Ovary (tissue), 3 donors: ENCODE measurements around the gene NYAP1.
"Not testable (repeated sequence)": the region's sequence is repeated elsewhere in the genome, so short reads cannot be mapped to it uniquely, and the experiment has no call there.

Source experiments
- EP300 ChIP-seq: sonication (generic); formaldehyde crosslinking; IDR thresholded peaks from one replicate; pipeline ENCODE4 v1.6.1; 2017; ENCODE audit warnings: antibody characterized with exemption
- POLR2A ChIP-seq: fragments of 450-650 bp; IDR thresholded peaks from one replicate; pipeline ENCODE4 v1.6.1; 2017; ENCODE audit warnings: antibody characterized with exemption, mild to moderate bottlenecking, moderate library complexity
- TF ChIP-seq, protein P1 (sequence below), 3 donors: fragments of 450-650 bp in 2 of 3; fragments of 200-600 bp in 1 of 3; IDR thresholded peaks; one replicate each; pipeline versions ENCODE4 v1.5.1 to v1.8.0; 2016 to 2022; ENCODE audit warnings: antibody characterized with exemption in 3 of 3, mild to moderate bottlenecking in 1 of 3
- donor health status: DM: no; HTN: no; CAD: no.

DNA sequence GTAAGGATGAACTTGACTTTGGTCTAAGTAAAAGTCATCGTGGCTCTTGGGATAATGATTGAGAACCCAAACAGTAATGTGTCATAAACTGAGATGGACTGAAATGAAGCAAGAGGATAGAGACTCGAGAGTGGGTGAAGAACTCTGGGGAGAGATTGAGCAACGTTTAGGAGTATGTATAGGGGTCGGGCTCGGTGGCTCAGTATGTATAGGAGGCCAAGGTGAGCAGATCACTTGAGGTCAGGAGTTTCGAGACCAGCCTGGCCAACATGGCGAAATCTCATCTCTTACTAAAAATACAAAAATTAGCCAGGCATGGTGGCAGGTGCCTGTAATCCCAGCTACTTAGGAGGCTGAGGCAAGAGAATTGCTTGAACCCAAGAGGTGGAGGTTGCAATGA, 57.6 kb downstream of the NYAP1 start:
- TF ChIP-seq POLR2A, EP300: not testable (repeated sequence)
- TF ChIP-seq, protein P1, sequence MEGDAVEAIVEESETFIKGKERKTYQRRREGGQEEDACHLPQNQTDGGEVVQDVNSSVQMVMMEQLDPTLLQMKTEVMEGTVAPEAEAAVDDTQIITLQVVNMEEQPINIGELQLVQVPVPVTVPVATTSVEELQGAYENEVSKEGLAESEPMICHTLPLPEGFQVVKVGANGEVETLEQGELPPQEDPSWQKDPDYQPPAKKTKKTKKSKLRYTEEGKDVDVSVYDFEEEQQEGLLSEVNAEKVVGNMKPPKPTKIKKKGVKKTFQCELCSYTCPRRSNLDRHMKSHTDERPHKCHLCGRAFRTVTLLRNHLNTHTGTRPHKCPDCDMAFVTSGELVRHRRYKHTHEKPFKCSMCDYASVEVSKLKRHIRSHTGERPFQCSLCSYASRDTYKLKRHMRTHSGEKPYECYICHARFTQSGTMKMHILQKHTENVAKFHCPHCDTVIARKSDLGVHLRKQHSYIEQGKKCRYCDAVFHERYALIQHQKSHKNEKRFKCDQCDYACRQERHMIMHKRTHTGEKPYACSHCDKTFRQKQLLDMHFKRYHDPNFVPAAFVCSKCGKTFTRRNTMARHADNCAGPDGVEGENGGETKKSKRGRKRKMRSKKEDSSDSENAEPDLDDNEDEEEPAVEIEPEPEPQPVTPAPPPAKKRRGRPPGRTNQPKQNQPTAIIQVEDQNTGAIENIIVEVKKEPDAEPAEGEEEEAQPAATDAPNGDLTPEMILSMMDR (IDR thresholded peaks at IDR 0.05) = not testable (repeated sequence)
